OCI-M2 (cell line): Measurements from ENCODE around the gene GPHA2.
"Not testable (repeated sequence)": the region's sequence is repeated elsewhere in the genome, so short reads cannot be mapped to it uniquely, and the experiment has no call there.

Experiments used
- DNase-seq: peaks from one replicate; lab custom pipeline; 2025; ENCODE audit not compliant: unreplicated experiment; lab: John Stamatoyannopoulos, UW

GPHA2 gene

GRCh38 chr11:64935359-64936081 lies at the start of gene GPHA2:
GPHA2 (minus strand) TSS chr11:64935893; CDS start chr11:64935460, 433 bp downstream.
- no peak for DNase-seq

GRCh38 chr11:64983339-64983738 lies 47.6 kb upstream of the GPHA2 start:
- DNase-seq, result not testable (repeated sequence)

- no peak for DNase-seq
These were observed 41.0 kb upstream of the GPHA2 start for GRCh38 chr11:64976651-64977050.

- no peak for DNase-seq
These were observed 38.4 kb upstream of the GPHA2 start for GRCh38 chr11:64974124-64974523.

- peak; percentile 48 for DNase-seq
These were observed 35.9 kb upstream of the GPHA2 start, which contains the start of gene MAJIN for GRCh38 chr11:64971421-64972233. MAJIN (minus strand) TSS chr11:64972108; CDS start chr11:64959405, 12,703 bp downstream.

- no peak for DNase-seq
These were observed 35.0 kb upstream of the GPHA2 start for GRCh38 chr11:64970731-64971151.

- DNase-seq, result no peak
These were observed 33.5 kb upstream of the GPHA2 start for GRCh38 chr11:64969209-64969608.

- DNase-seq, result no peak
These were observed 31.7 kb upstream of the GPHA2 start for GRCh38 chr11:64967375-64967774.

GRCh38 chr11:64963072-64963631 lies 27.5 kb upstream of the GPHA2 start:
- DNase-seq, result no peak

GRCh38 chr11:64960719-64961118 lies 25.0 kb upstream of the GPHA2 start:
- no peak for DNase-seq

- no peak for DNase-seq
These were observed 23.8 kb upstream of the GPHA2 start for GRCh38 chr11:64959498-64959897.

- no peak for DNase-seq
These were observed 18.5 kb upstream of the GPHA2 start for GRCh38 chr11:64954201-64954600.

GRCh38 chr11:64951529-64951928 lies 15.8 kb upstream of the GPHA2 start:
- DNase-seq, result no peak

- no peak for DNase-seq
These were observed 11.6 kb upstream of the GPHA2 start for GRCh38 chr11:64947208-64947814.

GRCh38 chr11:64936539-64936938 lies 846 bp upstream of the GPHA2 start:
- DNase-seq, result no peak

GRCh38 chr11:64934682-64935358 lies 873 bp downstream of the GPHA2 start:
- DNase-seq, result no peak

- no peak for DNase-seq
These were observed 1.6 kb downstream of the GPHA2 start for GRCh38 chr11:64933935-64934681.

GRCh38 chr11:64933213-64933934 lies 2.3 kb downstream of the GPHA2 start:
- no peak for DNase-seq

- no peak for DNase-seq
These were observed 3.4 kb downstream of the GPHA2 start for GRCh38 chr11:64932324-64932723.
